Motor neuron (in vitro differentiated cells): ENCODE results near the gene MTRF1. TPM values are rescaled to one million over a fixed set of nuclear protein-coding genes. Genes with fewer than 3 reads are reported as not detected.

Experiments
- ATAC-seq, 8 experiments: fragments of 200-7000 bp; cut with Tn5 transposase; replicated peaks in 6 of 8; 2 replicates each; pipeline ENCODE4 v1.8.0; 2021; ENCODE audit warnings: mild to moderate bottlenecking in 8 of 8, moderate library complexity in 8 of 8
- H3K27ac ChIP-seq, 2 donors: fragments of 250-450 bp; sonication (Bioruptor Pico); 2 replicates each; pipeline ENCODE4 v1.9.0; 2021; ENCODE audit warnings: antibody characterized with exemption in 2 of 2, mild to moderate bottlenecking in 2 of 2, moderate library complexity in 1 of 2
- H3K4me1 ChIP-seq, 2 donors: fragments of 250-450 bp; sonication (Bioruptor Pico); replicated peaks in 1 of 2; 2 replicates each; pipeline ENCODE4 v1.6.1; 2021; ENCODE audit warnings: antibody characterized with exemption in 2 of 2, mild to moderate bottlenecking in 2 of 2, moderate library complexity in 1 of 2
- H3K4me3 ChIP-seq, 5 donors: fragments of 250-450 bp; sonication (Bioruptor Pico); 2 replicates each; pipeline ENCODE4 v1.9.0; 2021; ENCODE audit warnings: antibody characterized with exemption in 5 of 5, mild to moderate bottlenecking in 5 of 5, moderate library complexity in 4 of 5
- WGBS, 10 experiments: fragments of 450-650 bp; shearing (Covaris generic); methylation state at CpG; one replicate each; pipeline ENCODE4 v1.0.0; 2022; 5-methylcytosine and 5-hydroxymethylcytosine counted together
- in situ Hi-C, 9 experiments: fragments of 400-800 bp; cut with MboI; loops; one replicate each; pipeline ENCODE4 v1.15.0; 2021; ENCODE audit warnings: low sequenced_read_pairs in 9 of 9, low pct_unique_long_range_greater_than_20kb in 2 of 9; ENCODE audit not compliant: unreplicated experiment in 9 of 9
- total RNA-seq, 8 experiments: library from RNA; unstranded; fragments of 300-600 nt; gene quantifications; 2 replicates each; pipeline versions ENCODE4 v1.2.3 to v1.2.4, GENCODE V29; 2022

MTRF1 gene
- total RNA-seq, 8 experiments from 2014 or later = 7.7 to 14.0 (median 9.9) TPM

- Histone ChIP-seq H3K4me1 (no peaks in the 10 kb centered on the region), H3K27ac (no peak overlapping the region), H3K4me3 (no peak overlapping the region)
- WGBS, 10 experiments = 33 to 100% (median 97%) methylated on average over 1 to 3 of the region's 3 CpGs; no CpG with 5 or more reads in 3 of the 10 experiments
- ATAC-seq = no peak
- in situ Hi-C loops = no loop called here
These were observed 31.6 kb downstream of the MTRF1 start for GRCh38 chr13:41231786-41232185.

GRCh38 chr13:41231025-41231677 is 32.2 kb downstream of the MTRF1 start:
- H3K27ac ChIP-seq = no peak overlapping the region
- in situ Hi-C loops = no loop called here
- no peaks in the 10 kb centered on the region for H3K4me1 ChIP-seq
- ATAC-seq = no peak
- 60 to 100% (median 100%) methylated on average over 1 to 2 of the region's 2 CpGs; no CpG with 5 or more reads in 3 of the 10 experiments for WGBS, 10 experiments
- no peak overlapping the region for H3K4me3 ChIP-seq

- Histone ChIP-seq H3K27ac (no peak overlapping the region), H3K4me1 (no peaks in the 10 kb centered on the region), H3K4me3 (no peak overlapping the region)
- in situ Hi-C loops = loop anchor here in 1 of 9 experiments (10.0 kb wide), 1 partner anchor 155 kb away; no protein-coding TSS in a partner anchor
- no peak for ATAC-seq
These were observed 34.0 kb downstream of the MTRF1 start for GRCh38 chr13:41229356-41229755.

- in situ Hi-C loops = loop anchor here in 2 of 9 experiments (10.0 to 25.0 kb wide), 2 partner anchors 137 to 150 kb away; no protein-coding TSS in a partner anchor
- Histone ChIP-seq H3K4me1 (no peaks in the 10 kb centered on the region), H3K27ac (no peak overlapping the region), H3K4me3 (no peak overlapping the region)
- 0 to 100% (median 90%) methylated on average over 1 to 5 of the region's 7 CpGs for WGBS, 10 experiments
- ATAC-seq = no peak
These were observed 39.0 kb downstream of the MTRF1 start for GRCh38 chr13:41224113-41225110.

GRCh38 chr13:41222259-41222852 is 41.0 kb downstream of the MTRF1 start:
- Histone ChIP-seq H3K27ac (no peak overlapping the region), H3K4me3 (no peak overlapping the region), H3K4me1 (no peaks in the 10 kb centered on the region)
- peak in 5 of 8 experiments; percentile 63 to 91 (median 83) for ATAC-seq
- 8 to 79% (median 40%) methylated on average over 1 to 5 of the region's 6 CpGs; no CpG with 5 or more reads in 1 of the 10 experiments for WGBS, 10 experiments
- in situ Hi-C loops = loop anchor here in 2 of 9 experiments (10.0 to 25.0 kb wide), 2 partner anchors 135 to 148 kb away; no protein-coding TSS in a partner anchor

- Histone ChIP-seq H3K27ac (no peak overlapping the region), H3K4me3 (no peak overlapping the region), H3K4me1 (no peaks in the 10 kb centered on the region)
- no peak for ATAC-seq
- 80 to 100% (median 91%) methylated on average over 2 to 3 of the region's 3 CpGs; no CpG with 5 or more reads in 1 of the 10 experiments for WGBS, 10 experiments
- in situ Hi-C loops = loop anchor here in 2 of 9 experiments (10.0 to 25.0 kb wide), 2 partner anchors 133 to 146 kb away; no protein-coding TSS in a partner anchor
These were observed 43.0 kb downstream of the MTRF1 start for GRCh38 chr13:41220401-41220800.

- in situ Hi-C loops = loop anchor here in 1 of 9 experiments (25.0 kb wide), 1 partner anchor 129 kb away; no protein-coding TSS in a partner anchor
These were observed 47.2 kb downstream of the MTRF1 start for GRCh38 chr13:41216160-41216559.

GRCh38 chr13:41213919-41214318 is 49.5 kb downstream of the MTRF1 start:
- Histone ChIP-seq H3K4me1 (no peaks in the 10 kb centered on the region), H3K27ac (no peak overlapping the region), H3K4me3 (no peak overlapping the region)
- in situ Hi-C loops = loop anchor here in 1 of 9 experiments (25.0 kb wide), 1 partner anchor 127 kb away; no protein-coding TSS in a partner anchor
- no peak for ATAC-seq
- 70 to 90% (median 82%) methylated on average over 1 to 3 of the region's 3 CpGs; no CpG with 5 or more reads in 6 of the 10 experiments for WGBS, 10 experiments

More at GRCh38 chr13:41216160-41216559, 47.2 kb downstream of the MTRF1 start:
- no peaks in the 10 kb centered on the region for H3K4me1 ChIP-seq
- no peak overlapping the region for H3K27ac ChIP-seq
- ATAC-seq = peak in 1 of 8 experiments; percentile 16
- no peak overlapping the region for H3K4me3 ChIP-seq

GRCh38 chr13:41213316-41213715 is 50.1 kb downstream of the MTRF1 start:
- H3K4me3 ChIP-seq = no peak overlapping the region
- H3K27ac ChIP-seq = no peak overlapping the region
- H3K4me1 ChIP-seq = no peaks in the 10 kb centered on the region
- ATAC-seq = no peak
- in situ Hi-C loops = loop anchor here in 1 of 9 experiments (25.0 kb wide), 1 partner anchor 126 kb away; no protein-coding TSS in a partner anchor
- 40 to 100% (median 100%) methylated on average over 1 to 3 of the region's 3 CpGs; no CpG with 5 or more reads in 5 of the 10 experiments for WGBS, 10 experiments

GRCh38 chr13:41212881-41213280 is 50.5 kb downstream of the MTRF1 start:
- no peak overlapping the region for H3K27ac ChIP-seq
- H3K4me3 ChIP-seq = no peak overlapping the region
- in situ Hi-C loops = loop anchor here in 1 of 9 experiments (25.0 kb wide), 1 partner anchor 126 kb away; no protein-coding TSS in a partner anchor
- no peaks in the 10 kb centered on the region for H3K4me1 ChIP-seq
- no peak for ATAC-seq

- H3K4me3 ChIP-seq = no peak overlapping the region
- H3K27ac ChIP-seq = no peak overlapping the region
- no peaks in the 10 kb centered on the region for H3K4me1 ChIP-seq
- ATAC-seq = no peak
- WGBS, 10 experiments = 78 to 100% (median 100%) methylated on average over 1 to 2 of the region's 2 CpGs; no CpG with 5 or more reads in 1 of the 10 experiments
- in situ Hi-C loops = loop anchor here in 1 of 9 experiments (25.0 kb wide), 1 partner anchor 124 kb away; no protein-coding TSS in a partner anchor
These were observed 52.3 kb downstream of the MTRF1 start for GRCh38 chr13:41211062-41211461.

GRCh38 chr13:41206467-41206866 is 56.9 kb downstream of the MTRF1 start:
- in situ Hi-C loops = loop anchor here in 1 of 9 experiments (25.0 kb wide), 1 partner anchor 119 kb away; no protein-coding TSS in a partner anchor
- Histone ChIP-seq H3K27ac (no peak overlapping the region), H3K4me3 (no peak overlapping the region), H3K4me1 (no peaks in the 10 kb centered on the region)
- no peak for ATAC-seq
